T-helper 2 cell treated with Interferon-gamma antibody and Interleukin-4, amounts not matched to agents 100 ng/mL and 5 ng/mL, for 36 hours (primary cell): ENCODE measurements around the gene COL27A1. TPM values are rescaled to one million over a fixed set of nuclear protein-coding genes. Genes with fewer than 3 reads are reported as not detected.

Source experiments
- intact Hi-C: fragments of 100-400 bp; cut with micrococcal nuclease; formaldehyde crosslinking; loops from one replicate; pipeline ENCODE4 v1.15.1; 2023
- total RNA-seq: library from RNA; stranded (reverse); gene quantifications from 2 replicates; pipeline ENCODE4 v1.2.3, GENCODE V29; 2022

The COL27A1 gene
- total RNA-seq, 1 donor from 2014 or later: 0.50 TPM

GRCh38 chr9:114202849-114203248 is 47.5 kb downstream of the COL27A1 start:
- intact Hi-C loops: no loop called here

- intact Hi-C loops: no loop called here
Measured at GRCh38 chr9:114203410-114204140, 48.2 kb downstream of the COL27A1 start.

- intact Hi-C loops: no loop called here
Measured at GRCh38 chr9:114204265-114204664, 48.9 kb downstream of the COL27A1 start.

GRCh38 chr9:114205171-114206015 is 50.1 kb downstream of the COL27A1 start:
- intact Hi-C loops: no loop called here

- intact Hi-C loops: no loop called here
Measured at GRCh38 chr9:114206221-114206789, 51.0 kb downstream of the COL27A1 start.

- intact Hi-C loops: no loop called here
Measured at GRCh38 chr9:114207034-114207810, 51.9 kb downstream of the COL27A1 start.

- intact Hi-C loops: no loop called here
Measured at GRCh38 chr9:114207845-114208244, 52.5 kb downstream of the COL27A1 start.

- intact Hi-C loops: no loop called here
Measured at GRCh38 chr9:114209151-114209550, 53.8 kb downstream of the COL27A1 start.

- intact Hi-C loops: no loop called here
Measured at GRCh38 chr9:114210136-114210535, 54.8 kb downstream of the COL27A1 start.

GRCh38 chr9:114210691-114211276 is 55.4 kb downstream of the COL27A1 start:
- intact Hi-C loops: no loop called here

GRCh38 chr9:114212826-114213225 is 57.5 kb downstream of the COL27A1 start:
- intact Hi-C loops: no loop called here

- intact Hi-C loops: no loop called here
Measured at GRCh38 chr9:114213566-114213965, 58.2 kb downstream of the COL27A1 start.

- intact Hi-C loops: no loop called here
Measured at GRCh38 chr9:114214181-114214580, 58.8 kb downstream of the COL27A1 start.

- intact Hi-C loops: no loop called here
Measured at GRCh38 chr9:114214686-114215414, 59.5 kb downstream of the COL27A1 start.

- intact Hi-C loops: no loop called here
Measured at GRCh38 chr9:114216081-114216480, 60.7 kb downstream of the COL27A1 start.

GRCh38 chr9:114216976-114217375 is 61.6 kb downstream of the COL27A1 start:
- intact Hi-C loops: no loop called here

- intact Hi-C loops: no loop called here
Measured at GRCh38 chr9:114218264-114219120, 63.2 kb downstream of the COL27A1 start.

- intact Hi-C loops: no loop called here
Measured at GRCh38 chr9:114220061-114220541, 64.8 kb downstream of the COL27A1 start.
